GM18511 (cell line): ENCODE data around the gene PHF21B.

Experiments
- ATAC-seq: cut with Tn5 transposase; IDR thresholded peaks from one replicate; pipeline ENCODE4 v1.9.1; 2021; ENCODE audit warnings: mild to moderate bottlenecking, moderate library complexity; ENCODE audit not compliant: unreplicated experiment

PHF21B gene

DNA sequence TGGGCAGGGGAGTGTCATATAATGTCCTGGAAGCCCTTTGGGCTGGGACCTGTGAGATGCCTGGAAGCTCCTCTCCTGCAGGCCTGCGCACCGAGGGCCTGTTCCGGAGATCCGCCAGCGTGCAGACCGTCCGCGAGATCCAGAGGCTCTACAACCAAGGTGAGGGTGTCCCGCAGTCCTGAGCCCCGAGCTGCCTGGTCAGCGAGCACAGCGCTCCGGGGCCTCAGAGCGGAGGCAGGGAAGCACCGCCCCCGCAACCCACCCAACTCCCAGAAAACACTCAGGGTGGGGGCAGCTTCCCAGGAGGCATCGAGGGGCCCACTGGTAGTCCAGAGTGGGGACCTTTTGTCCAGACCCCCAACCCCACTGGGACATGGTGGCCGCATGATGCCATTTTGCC, 161.9 kb downstream of the PHF21B start:
- no peak for ATAC-seq

DNA sequence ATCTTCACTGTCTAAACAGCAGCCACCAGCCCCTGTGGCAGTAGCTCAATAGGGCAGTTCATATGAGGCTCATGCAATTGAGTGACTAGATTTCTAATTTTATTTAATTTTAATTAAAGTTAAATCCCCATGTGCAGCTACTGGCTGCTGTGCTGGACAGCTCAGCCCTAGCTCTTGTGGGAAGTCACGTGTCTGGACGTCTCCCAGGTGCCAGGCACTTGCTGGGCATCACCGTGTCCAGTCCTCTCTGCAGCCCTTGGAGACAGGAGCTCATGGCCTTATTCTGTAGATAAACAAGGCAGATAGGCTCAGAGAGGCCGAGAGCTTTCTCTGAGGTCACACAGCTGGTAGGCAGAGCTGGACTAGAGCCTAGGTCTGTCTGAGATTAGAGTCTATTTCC, 162.4 kb downstream of the PHF21B start:
- no peak for ATAC-seq

DNA sequence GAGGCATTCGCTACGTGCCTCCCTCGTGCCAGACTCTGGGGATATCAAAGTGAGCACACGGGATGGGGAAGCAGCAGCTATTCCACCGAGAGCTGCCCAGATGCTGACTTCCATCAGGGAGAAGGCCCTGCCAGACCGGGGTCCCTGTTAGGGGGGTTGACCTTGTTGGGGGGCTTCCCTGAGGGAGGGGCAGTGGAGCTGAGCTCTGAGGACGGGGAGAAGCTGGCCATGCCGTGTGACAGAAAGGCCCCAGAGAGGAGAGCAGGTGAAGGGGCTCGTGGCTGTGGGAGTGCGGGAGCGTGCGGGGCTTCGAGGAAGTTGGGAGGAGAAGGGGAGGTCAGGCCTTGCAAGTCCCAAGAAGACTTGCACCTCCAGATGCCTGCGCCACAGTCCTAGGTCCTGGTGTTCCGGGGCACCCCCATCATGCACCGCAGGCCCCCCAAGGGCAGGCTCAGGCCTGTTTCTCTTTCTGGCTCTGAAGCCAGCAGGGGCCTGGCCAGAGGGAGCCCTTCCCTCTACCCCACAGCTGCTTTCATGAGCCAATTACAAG, 163.0 kb downstream of the PHF21B start:
- ATAC-seq: no peak

DNA sequence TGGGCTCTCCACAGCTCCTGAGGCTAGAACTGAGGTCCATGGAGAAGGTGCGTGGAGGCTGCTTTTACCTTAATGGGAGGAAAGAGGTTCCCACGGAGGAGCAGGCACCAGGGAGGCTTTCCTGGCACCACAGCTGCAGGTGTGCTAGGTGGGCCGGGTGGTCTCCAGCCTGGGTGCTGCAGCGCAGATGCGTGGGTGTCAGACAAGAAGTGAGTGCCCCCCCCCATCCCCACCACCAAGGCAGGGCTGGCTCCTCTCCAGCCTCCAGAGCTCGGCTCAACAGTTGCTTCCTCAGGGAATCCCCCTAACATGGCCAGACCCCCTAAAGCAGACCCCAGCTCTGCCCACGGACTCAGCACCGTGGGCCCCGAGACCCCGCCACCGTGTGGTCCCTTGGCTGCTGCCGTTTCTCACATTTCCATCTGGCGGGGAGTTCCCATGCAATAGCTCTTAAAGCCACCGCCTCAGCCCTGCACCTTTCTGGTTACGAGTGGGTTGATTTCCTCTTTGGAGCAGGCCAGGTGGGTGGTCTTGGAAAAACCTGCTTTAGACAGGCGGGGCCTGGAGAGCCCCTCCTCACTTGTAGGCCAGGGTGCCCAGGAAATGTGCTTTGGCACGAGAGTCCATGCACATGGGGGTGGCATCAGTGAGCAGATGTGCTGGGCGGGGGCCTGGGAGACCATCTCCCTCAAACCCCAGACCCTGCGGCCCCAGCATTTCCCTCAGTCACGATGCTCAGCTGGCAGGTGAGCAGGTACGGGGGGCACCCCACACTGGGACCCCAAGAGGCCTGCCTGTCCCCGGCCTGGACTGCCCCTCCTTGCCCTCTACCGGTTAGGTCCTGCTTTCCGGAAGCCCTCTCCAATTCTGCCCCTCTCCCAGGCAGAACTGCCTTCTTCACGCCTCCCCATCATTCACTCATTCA, 163.7 kb downstream of the PHF21B start:
- ATAC-seq: no peak

DNA sequence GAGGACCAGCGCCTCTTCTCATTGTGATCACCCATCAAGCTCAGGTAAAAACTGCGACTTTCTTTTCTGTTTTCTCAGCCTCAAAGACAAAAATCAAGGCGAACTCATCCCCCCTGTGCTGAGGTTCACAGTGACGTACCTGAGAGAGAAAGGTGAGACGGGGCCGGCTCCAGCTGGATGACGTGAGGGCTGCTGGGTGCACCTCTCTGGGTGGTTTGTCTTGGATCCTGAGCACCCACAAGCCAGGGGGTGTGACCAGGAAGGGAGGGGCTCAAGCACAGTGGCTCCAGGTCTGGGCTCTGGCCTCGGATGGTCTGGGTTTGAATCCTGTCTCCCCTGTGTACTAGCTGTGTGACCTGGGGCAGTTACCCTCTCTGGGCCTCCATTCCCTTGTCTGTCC, 164.6 kb downstream of the PHF21B start:
- ATAC-seq: no peak

DNA sequence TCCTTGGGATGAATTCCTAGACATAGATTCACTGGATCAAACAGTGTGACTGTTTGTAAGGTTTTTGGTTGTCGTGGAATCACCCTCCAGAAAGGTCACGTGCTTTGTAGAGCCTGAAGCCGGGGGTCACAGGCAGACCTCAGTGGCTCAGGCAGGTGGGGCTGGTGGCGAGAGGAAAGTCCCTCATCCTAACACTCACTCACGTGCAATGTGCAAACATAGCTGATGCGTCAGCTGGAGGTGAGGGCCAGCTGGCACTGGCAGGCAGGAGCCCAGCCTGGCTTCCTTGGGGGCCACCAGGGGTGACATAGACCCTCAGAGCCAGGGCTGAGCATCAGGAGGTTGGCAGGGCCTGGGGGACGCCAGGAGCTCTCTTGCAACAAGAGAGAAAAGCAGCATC, 167.4 kb downstream of the PHF21B start:
- ATAC-seq: no peak

DNA sequence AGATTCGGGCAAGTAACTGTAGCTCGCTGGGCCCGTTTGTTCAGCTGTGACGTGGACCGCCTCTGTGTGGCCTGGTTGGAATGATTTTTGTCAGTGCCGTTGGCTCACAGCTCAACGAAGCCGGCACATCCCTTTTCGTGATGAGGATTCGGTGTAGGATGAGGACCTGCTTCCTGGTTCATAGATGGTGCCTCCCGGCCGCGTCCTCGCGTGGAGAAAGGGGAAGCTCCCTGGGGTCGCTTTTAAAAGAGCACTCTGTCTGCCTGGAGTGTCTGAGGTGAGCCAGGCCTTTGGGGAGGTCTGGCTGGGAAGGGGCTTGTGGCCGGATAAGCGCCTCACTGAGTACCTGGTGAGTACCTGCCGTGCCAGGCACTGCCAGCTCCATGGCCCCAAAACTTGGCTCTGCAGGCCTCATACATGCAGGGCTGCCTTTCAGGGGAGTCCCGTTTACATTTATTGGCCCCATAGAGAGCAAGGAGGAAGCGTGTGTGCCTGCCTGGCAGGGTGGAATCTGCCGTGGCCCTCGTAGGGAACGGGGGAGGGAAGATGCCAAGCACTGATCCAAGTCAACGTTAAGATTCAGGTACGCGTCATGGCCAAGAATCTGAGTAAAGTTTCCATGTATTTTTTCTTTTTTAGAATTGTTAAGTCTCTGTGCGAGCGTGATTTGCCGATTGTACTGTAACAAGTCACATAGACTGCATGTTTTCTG, 169.0 kb downstream of the PHF21B start:
- no peak for ATAC-seq

DNA sequence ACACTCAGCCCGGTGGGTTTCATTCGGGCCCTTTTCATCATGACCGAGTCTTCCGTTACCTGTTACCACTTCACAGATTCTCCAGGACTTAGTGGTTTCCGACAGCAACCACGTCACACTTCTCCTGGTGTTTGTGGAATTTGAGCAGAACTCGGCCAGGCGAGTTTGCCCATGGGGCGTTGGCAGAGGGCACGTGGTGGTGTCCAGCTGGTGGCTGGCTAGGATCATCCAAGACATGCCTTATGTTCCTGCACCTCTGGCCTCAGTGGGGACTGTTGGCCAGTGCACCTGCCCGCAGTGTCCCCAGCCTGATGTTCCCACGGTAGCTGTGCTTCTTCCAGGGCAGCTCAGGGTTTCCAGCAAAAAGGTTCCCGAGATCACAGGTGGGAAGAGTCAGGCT, 170.1 kb downstream of the PHF21B start:
- ATAC-seq: no peak

DNA sequence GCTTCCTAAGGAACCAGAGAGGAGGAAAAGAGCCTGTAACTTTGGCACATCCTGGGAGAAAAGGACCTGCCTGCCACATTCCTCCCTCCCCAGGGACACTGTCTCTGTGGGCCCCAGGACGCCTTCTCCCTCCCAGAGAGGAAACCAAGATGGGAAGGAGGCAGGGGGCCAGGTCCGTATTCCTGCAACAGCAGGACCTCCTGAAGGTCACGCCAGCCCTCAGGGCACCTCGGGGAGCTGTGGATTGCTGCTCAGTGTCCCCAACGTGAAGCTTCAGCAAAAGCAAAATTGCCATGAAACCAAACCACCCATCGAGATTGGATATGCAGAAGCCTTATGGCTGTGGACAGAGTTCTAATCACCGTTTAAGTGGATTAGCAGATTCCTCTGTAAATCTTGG, 170.7 kb downstream of the PHF21B start:
- ATAC-seq: no peak

DNA sequence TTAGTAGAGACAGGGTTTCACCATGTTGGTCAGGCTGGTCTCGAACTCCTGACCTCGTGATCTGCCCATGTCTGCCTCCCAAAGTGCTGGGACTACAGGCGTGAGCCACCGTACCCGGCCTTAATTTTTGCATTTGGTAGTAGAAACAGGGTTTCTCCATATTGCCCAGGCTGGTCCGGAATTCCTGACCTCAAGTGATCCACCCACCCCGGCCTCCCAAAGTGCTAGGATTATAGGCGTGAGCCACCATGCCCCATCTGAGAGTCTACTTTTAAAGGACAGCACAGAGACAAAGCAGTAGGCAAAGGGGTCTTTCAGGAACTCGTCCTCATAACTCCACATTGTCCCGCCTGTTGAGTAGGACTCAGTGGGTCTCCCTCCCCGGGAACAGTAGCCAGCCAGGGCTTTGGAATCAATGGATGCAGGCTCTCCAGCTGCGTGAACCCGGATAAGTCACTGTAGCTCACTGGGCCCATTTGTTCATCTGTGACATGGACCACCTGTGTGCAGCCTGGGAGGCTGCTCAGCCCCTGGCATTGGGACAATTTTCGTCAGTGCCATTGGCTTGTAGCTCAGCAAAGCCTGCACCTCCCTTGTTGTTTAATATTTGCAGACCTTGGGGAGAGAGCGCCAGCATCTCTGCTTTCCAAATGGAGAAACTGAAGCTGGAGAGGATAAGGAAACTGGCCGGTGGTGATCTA, 171.3 kb downstream of the PHF21B start:
- no peak for ATAC-seq

DNA sequence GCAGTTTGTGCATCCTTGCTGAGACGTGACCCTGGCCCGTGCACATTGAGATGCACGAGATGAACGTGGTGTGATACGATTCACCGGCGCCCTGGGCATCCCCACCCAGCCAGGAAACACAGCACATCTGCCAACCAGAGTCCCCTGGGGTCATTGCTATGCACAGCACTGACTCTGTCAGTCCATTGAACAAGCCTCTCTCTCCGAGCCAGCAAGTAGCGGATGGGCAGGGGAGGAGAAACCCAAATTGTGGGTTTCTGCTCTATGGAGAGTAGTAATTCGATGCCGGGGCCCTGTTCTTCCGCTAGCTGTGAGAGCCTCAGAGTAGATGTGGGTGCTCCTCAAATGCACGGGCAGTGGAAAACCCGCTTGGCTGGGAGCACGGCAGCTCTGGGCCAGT, 172.3 kb downstream of the PHF21B start:
- no peak for ATAC-seq

DNA sequence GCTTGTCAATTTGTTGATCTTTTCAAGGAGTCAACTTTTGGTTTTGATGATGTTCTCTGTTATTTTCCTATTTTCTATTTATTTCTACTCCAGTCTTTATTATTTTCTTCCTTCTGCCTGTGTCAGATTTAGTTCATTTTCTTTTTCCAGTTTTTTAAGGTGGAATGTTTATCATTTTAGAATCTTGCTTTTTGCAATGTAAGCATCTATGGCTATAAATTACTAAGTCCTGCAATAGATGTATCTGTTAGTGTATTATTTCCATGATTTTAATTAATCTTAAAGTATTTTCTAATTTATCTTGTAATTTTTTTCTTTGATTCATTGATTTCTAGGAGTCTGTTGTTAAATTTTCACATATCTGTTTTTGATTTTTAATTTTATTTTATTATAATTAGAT, 175.7 kb downstream of the PHF21B start:
- no peak for ATAC-seq

DNA sequence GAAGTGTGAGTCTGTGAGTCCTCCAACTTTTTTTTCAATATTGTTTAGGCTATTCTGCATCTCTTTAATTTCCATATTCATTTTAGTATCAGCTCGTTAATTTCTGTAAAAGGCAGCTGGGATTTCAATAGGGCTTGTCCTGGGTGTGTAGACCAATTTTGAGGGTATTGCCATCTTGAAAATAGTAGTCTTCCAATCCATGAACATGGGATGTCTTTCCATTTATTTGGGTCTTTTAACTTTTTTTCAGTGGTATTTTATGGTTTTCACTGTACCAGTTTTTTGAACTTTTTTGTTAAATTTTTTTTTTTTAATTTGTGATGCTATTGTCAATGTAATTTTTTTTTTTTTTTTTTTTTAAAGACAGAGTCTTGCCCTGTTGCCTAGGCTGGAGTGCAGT, 177.9 kb downstream of the PHF21B start:
- no peak for ATAC-seq
